CD4-positive, alpha-beta T cell (primary cell): Measurements from ENCODE around the gene GRIA4. TPM values are rescaled to one million over a fixed set of nuclear protein-coding genes. Genes with fewer than 3 reads are reported as not detected.

Experiments used
- ATAC-seq: fragments of 200-7000 bp; cut with Tn5 transposase; one replicate; pipeline ENCODE4 v1.10.0; 2022; ENCODE audit warnings: mild to moderate bottlenecking; ENCODE audit not compliant: poor library complexity
- CTCF ChIA-PET: fragments of 350-600 bp; sonication (Branson Sonifier 250); formaldehyde crosslinking; loops from one replicate; lab custom pipeline; 2021; ENCODE audit warnings: antibody characterized with exemption, inconsistent platforms; lab: Charles Lee
- POLR2A ChIA-PET: fragments of 350-600 bp; sonication (Branson Sonifier 250); formaldehyde crosslinking; loops from one replicate; lab custom pipeline; 2021; ENCODE audit warnings: antibody characterized with exemption, inconsistent platforms; lab: Charles Lee
- DNase-seq, 14 experiments: peaks; one replicate each; pipeline ENCODE4 v3.0.0-alpha.2; 2013 to 2020; ENCODE audit warnings: mixed read lengths in 2 of 14
- H3K27ac ChIP-seq, 2 donors: one replicate each; pipeline versions ENCODE4 v1.5.1 to v1.7.0; 2013; ENCODE audit warnings: low read length in 2 of 2, low read depth in 1 of 2, mild to moderate bottlenecking in 1 of 2
- H3K27me3 ChIP-seq, 2 experiments: 1 replicate in 1 of 2; 2 replicates in 1 of 2; pipeline versions ENCODE4 v1.6.1 to v1.7.0; 2013; ENCODE audit warnings: low read length in 2 of 2, control low read depth in 1 of 2, mild to moderate bottlenecking in 1 of 2, moderate library complexity in 1 of 2; ENCODE audit not compliant: insufficient read depth in 2 of 2, control insufficient read depth in 1 of 2
- H3K36me3 ChIP-seq: one replicate; pipeline ENCODE4 v1.6.1; 2013; ENCODE audit warnings: low read length, control low read depth; ENCODE audit not compliant: insufficient read depth
- H3K4me1 ChIP-seq: one replicate; pipeline ENCODE4 v1.6.1; 2013; ENCODE audit warnings: low read length, control low read depth; ENCODE audit not compliant: insufficient read depth
- H3K4me3 ChIP-seq: one replicate; pipeline ENCODE4 v1.5.1; 2013; ENCODE audit warnings: mild to moderate bottlenecking, low read length, moderate library complexity
- H3K9me3 ChIP-seq, 2 experiments: 1 replicate in 1 of 2; 2 replicates in 1 of 2; pipeline versions ENCODE4 v1.6.1 to v1.7.0; 2013; ENCODE audit warnings: low read length in 2 of 2, mild to moderate bottlenecking in 2 of 2, control low read depth in 1 of 2, moderate library complexity in 1 of 2; ENCODE audit not compliant: control insufficient read depth in 1 of 2, insufficient read depth in 1 of 2
- H3K27ac Mint-ChIP-seq: one replicate; pipeline ENCODE4 v1.8.0; 2020; ENCODE audit warnings: mixed read lengths
- H3K27me3 Mint-ChIP-seq: one replicate; pipeline ENCODE4 v1.8.0; 2021; ENCODE audit warnings: mixed read lengths
- H3K36me3 Mint-ChIP-seq: one replicate; pipeline ENCODE4 v1.8.0; 2021; ENCODE audit warnings: low read depth, mixed read lengths
- H3K4me1 Mint-ChIP-seq: one replicate; pipeline ENCODE4 v1.8.0; 2021; ENCODE audit warnings: low read depth, mixed read lengths
- H3K4me3 Mint-ChIP-seq: one replicate; pipeline ENCODE4 v1.8.0; 2020; ENCODE audit warnings: mild to moderate bottlenecking, mixed read lengths
- H3K9me3 Mint-ChIP-seq: one replicate; pipeline ENCODE4 v1.8.0; 2020; ENCODE audit warnings: mixed read lengths
- intact Hi-C, 2 experiments: fragments of 100-400 bp; cut with DNase I in 1 of 2; cut with micrococcal nuclease in 1 of 2; formaldehyde crosslinking; loops; one replicate each; pipeline versions ENCODE4 v1.15.1 to v1.9.0; 2023 to 2025; cut with DNase I, micrococcal nuclease
- total RNA-seq, 174 experiments: library from RNA in 2 of 174; stranded (reverse) in 2 of 174; gene quantifications; one replicate each; pipeline ENCODE4 v1.2.3 and lab custom pipeline; 2021 to 2026
- TF ChIP-seq, protein P1 (sequence below): fragments of 200-600 bp; IDR thresholded peaks from one replicate; pipeline ENCODE4 v1.8.0; 2022; ENCODE audit warnings: antibody characterized with exemption, mild to moderate bottlenecking

Gene GRIA4
- total RNA-seq, 2 experiments from 2014 or later = not detected

GRCh38 chr11:106021181-106021966 lies 411.5 kb downstream of the GRIA4 start:
- no peaks in the 10 kb centered on the region for H3K36me3 ChIP-seq
- TF ChIP-seq, protein P1, sequence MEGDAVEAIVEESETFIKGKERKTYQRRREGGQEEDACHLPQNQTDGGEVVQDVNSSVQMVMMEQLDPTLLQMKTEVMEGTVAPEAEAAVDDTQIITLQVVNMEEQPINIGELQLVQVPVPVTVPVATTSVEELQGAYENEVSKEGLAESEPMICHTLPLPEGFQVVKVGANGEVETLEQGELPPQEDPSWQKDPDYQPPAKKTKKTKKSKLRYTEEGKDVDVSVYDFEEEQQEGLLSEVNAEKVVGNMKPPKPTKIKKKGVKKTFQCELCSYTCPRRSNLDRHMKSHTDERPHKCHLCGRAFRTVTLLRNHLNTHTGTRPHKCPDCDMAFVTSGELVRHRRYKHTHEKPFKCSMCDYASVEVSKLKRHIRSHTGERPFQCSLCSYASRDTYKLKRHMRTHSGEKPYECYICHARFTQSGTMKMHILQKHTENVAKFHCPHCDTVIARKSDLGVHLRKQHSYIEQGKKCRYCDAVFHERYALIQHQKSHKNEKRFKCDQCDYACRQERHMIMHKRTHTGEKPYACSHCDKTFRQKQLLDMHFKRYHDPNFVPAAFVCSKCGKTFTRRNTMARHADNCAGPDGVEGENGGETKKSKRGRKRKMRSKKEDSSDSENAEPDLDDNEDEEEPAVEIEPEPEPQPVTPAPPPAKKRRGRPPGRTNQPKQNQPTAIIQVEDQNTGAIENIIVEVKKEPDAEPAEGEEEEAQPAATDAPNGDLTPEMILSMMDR = no peak
- H3K4me1 ChIP-seq = peaks cover 7% of the 10 kb centered on the region
- intact Hi-C loops = no loop called here
- no peaks in the 10 kb centered on the region for H3K27me3 ChIP-seq
- peaks cover 22% of the 10 kb centered on the region for H3K36me3 Mint-ChIP-seq
- no peak for ATAC-seq
- peak overlapping the region; percentile 71 for H3K27ac Mint-ChIP-seq
- CTCF ChIA-PET = no interaction called here
- H3K27me3 Mint-ChIP-seq = peaks cover 8% of the 10 kb centered on the region
- H3K9me3 ChIP-seq = no peaks in the 10 kb centered on the region
- peak overlapping the region; percentile 85 for H3K4me3 ChIP-seq
- H3K9me3 Mint-ChIP-seq = no peaks in the 10 kb centered on the region
- POLR2A ChIA-PET = no interaction called here
- H3K4me3 Mint-ChIP-seq = peak overlapping the region; percentile 94
- H3K27ac ChIP-seq = peak overlapping the region; percentile 3 to 42
- peak in 1 of 14 experiments; percentile 9 for DNase-seq
- peaks cover 58% of the 10 kb centered on the region for H3K4me1 Mint-ChIP-seq

GRCh38 chr11:106021967-106022794 lies 412.3 kb downstream of the GRIA4 start, which contains the start of gene MSANTD4:
Gene MSANTD4, minus strand, starts transcription at chr11:106022240. Its CDS starts 11,323 bp downstream, at chr11:106010917.
- peaks cover 18% of the 10 kb centered on the region for H3K36me3 Mint-ChIP-seq
- CTCF ChIA-PET = no interaction called here
- Histone ChIP-seq H3K27ac (peak within 1 kb of the TSS; percentile 3 to 42), H3K36me3 (no peaks in the 10 kb centered on the region), H3K9me3 (no peaks in the 10 kb centered on the region), H3K4me3 (peak within 1 kb of the TSS; percentile 85), H3K27me3 (no peaks in the 10 kb centered on the region), H3K4me1 (peaks cover 7% of the 10 kb centered on the region)
- H3K27me3 Mint-ChIP-seq = peaks cover 12% of the 10 kb centered on the region
- H3K9me3 Mint-ChIP-seq = peaks cover 2% of the 10 kb centered on the region
- H3K4me1 Mint-ChIP-seq = peaks cover 49% of the 10 kb centered on the region
- POLR2A ChIA-PET = interaction anchor here (1.6 kb wide), 1 partner anchor 55 kb away, joined by 5 read pairs; the partner anchor contains the start of genes AASDHPPT and KBTBD3
- DNase-seq (peak; percentile 91 to 98 (median 95)), ATAC-seq (peak; percentile 96)
- peak within 1 kb of the TSS; percentile 71 for H3K27ac Mint-ChIP-seq
- TF ChIP-seq, protein P1 = no peak
- peak within 1 kb of the TSS; percentile 94 for H3K4me3 Mint-ChIP-seq
- intact Hi-C loops = loop anchor here (1.0 to 2.0 kb wide), 2 partner anchors 53 to 55 kb away; partner anchors contain the start of genes AASDHPPT (in 1 of the 2) and KBTBD3 (in 1 of the 2)

DNA sequence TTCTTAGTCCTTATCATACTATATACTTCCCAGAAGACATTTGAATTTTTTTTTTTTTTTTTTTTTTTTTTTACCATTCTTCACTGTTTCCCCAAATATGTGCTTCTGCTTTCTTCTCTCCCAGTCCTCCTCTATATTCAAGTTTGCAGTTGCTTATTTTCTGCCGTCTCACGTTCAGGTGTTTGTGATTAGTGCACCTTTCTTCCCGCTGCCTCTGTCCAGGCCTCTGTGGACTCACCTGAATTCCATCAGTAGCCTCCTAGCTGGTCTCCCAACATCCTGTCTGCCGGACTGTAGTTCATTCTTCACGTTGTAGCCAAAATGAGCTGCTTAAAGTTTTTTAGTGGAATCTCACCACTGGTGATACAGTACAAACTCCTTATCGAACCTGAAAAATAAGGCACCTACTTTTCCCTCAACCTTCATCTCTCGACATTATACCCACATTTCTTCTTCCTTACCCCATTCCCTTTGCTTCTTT lies 413.0 kb downstream of the GRIA4 start:
- DNase-seq = no peak
- intact Hi-C loops = loop anchor here (1.0 to 2.0 kb wide), 2 partner anchors 52 to 54 kb away; partner anchors contain the start of genes AASDHPPT (in 1 of the 2) and KBTBD3 (in 1 of the 2)
- Histone ChIP-seq H3K27ac (peak overlapping the region in 1 of 2 donors; percentile 32), H3K36me3 (no peaks in the 10 kb centered on the region), H3K27me3 (no peaks in the 10 kb centered on the region), H3K4me1 (peaks cover 7% of the 10 kb centered on the region), H3K4me3 (peak overlapping the region; percentile 85), H3K9me3 (no peaks in the 10 kb centered on the region)
- H3K27ac Mint-ChIP-seq = peak overlapping the region; percentile 71
- H3K9me3 Mint-ChIP-seq = peaks cover 4% of the 10 kb centered on the region
- H3K36me3 Mint-ChIP-seq = peaks cover 18% of the 10 kb centered on the region
- H3K4me1 Mint-ChIP-seq = peaks cover 49% of the 10 kb centered on the region
- no peak for ATAC-seq
- H3K4me3 Mint-ChIP-seq = peak overlapping the region; percentile 94
- ChIA-PET CTCF (no interaction called here), POLR2A (interaction anchor here (1.6 kb wide), 1 partner anchor 54 kb away, joined by 5 read pairs; the partner anchor contains the start of genes AASDHPPT and KBTBD3)
- TF ChIP-seq, protein P1 = no peak
- peaks cover 18% of the 10 kb centered on the region for H3K27me3 Mint-ChIP-seq
